Smooth muscle cell (in vitro differentiated cells): Measurements from ENCODE around the gene TMEM51. TPM values are rescaled to one million over a fixed set of nuclear protein-coding genes. Genes with fewer than 3 reads are reported as not detected.
"Not testable (repeated sequence)": the region's sequence is repeated elsewhere in the genome, so short reads cannot be mapped to it uniquely, and the experiment has no call there.

Experiments used
- DNase-seq: peaks from one replicate; lab custom pipeline; 2025; ENCODE audit not compliant: unreplicated experiment; lab: John Stamatoyannopoulos, UW
- H2AFZ ChIP-seq: fragments of 200-600 bp; sonication (generic); 2 replicates; pipeline ENCODE4 v1.6.0; 2016; ENCODE audit warnings: antibody characterized with exemption, low read depth, mild to moderate bottlenecking
- H3F3A ChIP-seq: fragments of 200-600 bp; sonication (generic); 2 replicates; pipeline ENCODE4 v1.6.0; 2017; ENCODE audit warnings: antibody characterized with exemption, low read depth
- H3K27ac ChIP-seq: fragments of 200-600 bp; sonication (generic); 2 replicates; pipeline ENCODE4 v1.5.1; 2016; ENCODE audit warnings: low read depth, mild to moderate bottlenecking
- H3K27me3 ChIP-seq: fragments of 200-600 bp; sonication (generic); 2 replicates; pipeline ENCODE4 v1.6.1; 2016; ENCODE audit warnings: low read depth, mild to moderate bottlenecking
- H3K36me3 ChIP-seq: fragments of 200-600 bp; sonication (generic); 2 replicates; pipeline ENCODE4 v1.5.1; 2016; ENCODE audit warnings: low read depth
- H3K4me1 ChIP-seq: fragments of 200-600 bp; sonication (generic); 2 replicates; pipeline ENCODE4 v1.5.1; 2016; ENCODE audit warnings: low read depth
- H3K4me2 ChIP-seq: fragments of 200-600 bp; sonication (generic); 2 replicates; pipeline ENCODE4 v1.6.0; 2016; ENCODE audit warnings: mild to moderate bottlenecking
- H3K4me3 ChIP-seq: fragments of 200-600 bp; sonication (generic); 2 replicates; pipeline ENCODE4 v1.5.1; 2016; ENCODE audit warnings: mild to moderate bottlenecking
- H3K79me2 ChIP-seq: fragments of 200-600 bp; sonication (generic); 2 replicates; pipeline ENCODE4 v1.6.0; 2016; ENCODE audit warnings: low read depth, mild to moderate bottlenecking
- H3K9ac ChIP-seq: fragments of 200-600 bp; sonication (generic); 2 replicates; pipeline ENCODE4 v1.6.0; 2016; ENCODE audit warnings: low read depth
- H3K9me3 ChIP-seq: fragments of 200-600 bp; sonication (generic); replicated peaks from 2 replicates; pipeline ENCODE4 v1.5.1; 2016; ENCODE audit warnings: low read depth
- H4K20me1 ChIP-seq: fragments of 200-600 bp; sonication (generic); 2 replicates; pipeline ENCODE4 v1.6.0; 2016; ENCODE audit warnings: low read depth
- CTCF ChIP-seq: fragments of 200-600 bp; sonication (generic); IDR thresholded peaks from 2 replicates; pipeline ENCODE4 v1.5.1; 2017; ENCODE audit warnings: borderline replicate concordance, mild to moderate bottlenecking, antibody characterized with exemption; ENCODE audit not compliant: insufficient read depth, poor library complexity, severe bottlenecking
- WGBS: methylation state at CpG from one replicate; pipeline ENCODE4 v1.1.7; 2016; ENCODE audit warnings: low lambda C conversion rate; 5-methylcytosine and 5-hydroxymethylcytosine counted together
- polyA plus RNA-seq: library from polyadenylated mRNA; unstranded; fragments of >200 nt; fragmentation: Nextera tagmentation; extraction: Ambion mirVana; gene quantifications from 2 replicates; pipeline ENCODE4 v1.2.1, GENCODE V29; 2016
- total RNA-seq: library from RNA; depleted of rRNA; stranded (reverse); fragments of >200 nt; gene quantifications from 2 replicates; pipeline ENCODE4 v1.2.3, GENCODE V29; 2014

Gene TMEM51
- total and polyA plus RNA-seq, 2 experiments from 2014 or later = 9.8 to 10.4 TPM

- Histone ChIP-seq H3K9ac (no peak overlapping the region), H2AFZ (no peak overlapping the region), H3K4me3 (no peak overlapping the region), H3K36me3 (no peaks in the 10 kb centered on the region), H3K27me3 (no peaks in the 10 kb centered on the region), H3K9me3 (no peaks in the 10 kb centered on the region), H3K79me2 (no peaks in the 10 kb centered on the region), H3K4me2 (no peak overlapping the region), H3K27ac (no peak overlapping the region), H3K4me1 (no peaks in the 10 kb centered on the region), H3F3A (no peaks in the 10 kb centered on the region), H4K20me1 (no peaks in the 10 kb centered on the region)
- TF ChIP-seq CTCF = no peak
- no peak for DNase-seq
- 94% methylated on average over 3 of the region's 3 CpGs for WGBS
These were observed 22.9 kb upstream of the TMEM51 start for GRCh38 chr1:15130607-15131006.

- DNase-seq = no peak
- Histone ChIP-seq H3K4me2 (no peak overlapping the region), H3K4me3 (no peak overlapping the region), H4K20me1 (no peaks in the 10 kb centered on the region), H3F3A (no peaks in the 10 kb centered on the region), H3K4me1 (no peaks in the 10 kb centered on the region), H3K79me2 (no peaks in the 10 kb centered on the region), H2AFZ (no peak overlapping the region), H3K27ac (no peak overlapping the region), H3K27me3 (no peaks in the 10 kb centered on the region), H3K9me3 (no peaks in the 10 kb centered on the region), H3K9ac (no peak overlapping the region), H3K36me3 (no peaks in the 10 kb centered on the region)
- WGBS = 73% methylated on average over 2 of the region's 2 CpGs
- TF ChIP-seq CTCF = no peak
These were observed 20.6 kb upstream of the TMEM51 start for GRCh38 chr1:15132965-15133364.

- WGBS = 90% methylated on average over 2 of the region's 2 CpGs
These were observed 19.3 kb upstream of the TMEM51 start for GRCh38 chr1:15134285-15134684.

GRCh38 chr1:15135604-15136003 is 17.9 kb upstream of the TMEM51 start:
- H3F3A ChIP-seq, H3K27ac ChIP-seq, H3K4me3 ChIP-seq, H3K27me3 ChIP-seq, H3K79me2 ChIP-seq, DNase-seq, H4K20me1 ChIP-seq, H3K4me1 ChIP-seq, H3K9ac ChIP-seq, H2AFZ ChIP-seq, H3K4me2 ChIP-seq, H3K36me3 ChIP-seq, H3K9me3 ChIP-seq: not testable (repeated sequence)
- 84% methylated on average over 10 of the region's 10 CpGs for WGBS

More at GRCh38 chr1:15134285-15134684, 19.3 kb upstream of the TMEM51 start:
- Histone ChIP-seq H3K4me3 (no peak overlapping the region), H3K9ac (no peak overlapping the region), H2AFZ (no peak overlapping the region), H3K4me2 (no peak overlapping the region), H4K20me1 (no peaks in the 10 kb centered on the region), H3K4me1 (no peaks in the 10 kb centered on the region), H3K27ac (no peak overlapping the region), H3K36me3 (no peaks in the 10 kb centered on the region), H3K9me3 (no peaks in the 10 kb centered on the region), H3F3A (no peaks in the 10 kb centered on the region), H3K27me3 (no peaks in the 10 kb centered on the region), H3K79me2 (no peaks in the 10 kb centered on the region)
- no peak for TF ChIP-seq CTCF
- DNase-seq = no peak
